DMS153 (cell line): Measurements from ENCODE around the gene OR5K4.
"Not testable (repeated sequence)": the region's sequence is repeated elsewhere in the genome, so short reads cannot be mapped to it uniquely, and the experiment has no call there.

Experiments used
- DNase-seq: peaks from one replicate; lab custom pipeline; 2025; lab: John Stamatoyannopoulos, UW

The OR5K4 gene

GRCh38 chr3:98371186-98371585, 17.5 kb downstream of the OR5K4 start:
- DNase-seq: no peak

GRCh38 chr3:98371853-98372252, 18.2 kb downstream of the OR5K4 start:
- no peak for DNase-seq

- no peak for DNase-seq
Measured at GRCh38 chr3:98372445-98372844, 18.8 kb downstream of the OR5K4 start.

- no peak for DNase-seq
Measured at GRCh38 chr3:98376631-98377030, 23.0 kb downstream of the OR5K4 start.

GRCh38 chr3:98388147-98388546, 34.5 kb downstream of the OR5K4 start:
- DNase-seq: no peak

- no peak for DNase-seq
Measured at GRCh38 chr3:98390366-98390765, 36.7 kb downstream of the OR5K4 start, which contains the start of gene OR5K3. OR5K3 (plus strand) TSS chr3:98390666; CDS start chr3:98390666, 0 bp downstream.

- no peak for DNase-seq
Measured at GRCh38 chr3:98395101-98395500, 41.4 kb downstream of the OR5K4 start.

GRCh38 chr3:98396482-98396881, 42.8 kb downstream of the OR5K4 start:
- not testable (repeated sequence) for DNase-seq

GRCh38 chr3:98398513-98398912, 44.9 kb downstream of the OR5K4 start:
- no peak for DNase-seq

- DNase-seq: no peak
Measured at GRCh38 chr3:98402507-98402906, 48.9 kb downstream of the OR5K4 start.

- no peak for DNase-seq
Measured at GRCh38 chr3:98404010-98404409, 50.4 kb downstream of the OR5K4 start.
